ENCODE data around the gene AUTS2. TPM values are rescaled to one million over a fixed set of nuclear protein-coding genes. Genes with fewer than 3 reads are reported as not detected.
A peak's percentile ranks its signal among the peaks of the same experiment; 100 is the strongest.

The AUTS2 gene
- 10 to 100 TPM; 31.2 to 67.6 (median 36.5) TPM for total RNA-seq
- long read RNA-seq, donor 1, partial matches to known transcripts = 2 of 17 reads
- long read RNA-seq, donor 1, other reads (novel, unspliced or antisense) = 14 of 17 reads
- long read RNA-seq, donor 2, partial matches to known transcripts = 0 of 3 reads
- long read RNA-seq, donor 2, other reads (novel, unspliced or antisense) = 3 of 3 reads

DNA sequence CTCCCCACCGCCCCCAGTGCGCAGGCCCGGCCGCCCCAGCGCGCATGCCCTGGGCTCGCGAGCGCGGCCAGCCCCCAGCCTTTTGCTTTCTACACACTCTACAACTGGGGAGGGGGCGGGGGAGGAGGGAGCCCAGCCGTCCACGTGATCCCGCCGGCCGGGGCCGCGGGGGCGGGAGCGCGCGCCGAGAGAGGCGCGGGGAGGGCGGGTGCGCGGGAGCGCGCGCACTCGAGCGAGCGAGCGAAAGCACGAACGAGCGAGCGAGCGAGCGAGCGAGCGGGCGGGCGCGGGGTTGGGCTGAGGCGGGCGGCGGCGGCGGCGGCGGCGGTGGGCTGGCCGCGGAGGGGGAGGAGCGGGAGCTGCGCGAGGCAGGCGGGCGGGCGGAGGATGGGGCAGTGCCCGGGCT is at the start of gene AUTS2:
Gene AUTS2 (plus strand): TSS at position 395 of the 406 bp plus-strand sequence. CDS start 1,179 bp downstream, outside the sequence.
- no peaks in the 10 kb centered on the region for H3K9me3 ChIP-seq
- intact Hi-C loops (cut with DNase I, micrococcal nuclease) = no loop called here
- DNase-seq = peak; percentile 61 to 75 (median 72)
- ATAC-seq = peak; percentile 77
- TF ChIP-seq, protein P1, sequence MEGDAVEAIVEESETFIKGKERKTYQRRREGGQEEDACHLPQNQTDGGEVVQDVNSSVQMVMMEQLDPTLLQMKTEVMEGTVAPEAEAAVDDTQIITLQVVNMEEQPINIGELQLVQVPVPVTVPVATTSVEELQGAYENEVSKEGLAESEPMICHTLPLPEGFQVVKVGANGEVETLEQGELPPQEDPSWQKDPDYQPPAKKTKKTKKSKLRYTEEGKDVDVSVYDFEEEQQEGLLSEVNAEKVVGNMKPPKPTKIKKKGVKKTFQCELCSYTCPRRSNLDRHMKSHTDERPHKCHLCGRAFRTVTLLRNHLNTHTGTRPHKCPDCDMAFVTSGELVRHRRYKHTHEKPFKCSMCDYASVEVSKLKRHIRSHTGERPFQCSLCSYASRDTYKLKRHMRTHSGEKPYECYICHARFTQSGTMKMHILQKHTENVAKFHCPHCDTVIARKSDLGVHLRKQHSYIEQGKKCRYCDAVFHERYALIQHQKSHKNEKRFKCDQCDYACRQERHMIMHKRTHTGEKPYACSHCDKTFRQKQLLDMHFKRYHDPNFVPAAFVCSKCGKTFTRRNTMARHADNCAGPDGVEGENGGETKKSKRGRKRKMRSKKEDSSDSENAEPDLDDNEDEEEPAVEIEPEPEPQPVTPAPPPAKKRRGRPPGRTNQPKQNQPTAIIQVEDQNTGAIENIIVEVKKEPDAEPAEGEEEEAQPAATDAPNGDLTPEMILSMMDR (IDR thresholded peaks at IDR 0.05) = no peak
- peak within 1 kb of the TSS; percentile 7 for H3K4me3 ChIP-seq
- peaks cover 20% of the 10 kb centered on the region for H3K4me1 ChIP-seq (ENCODE audit: low read depth)
- H3K36me3 ChIP-seq (ENCODE audit: low read depth) = no peaks in the 10 kb centered on the region

DNA sequence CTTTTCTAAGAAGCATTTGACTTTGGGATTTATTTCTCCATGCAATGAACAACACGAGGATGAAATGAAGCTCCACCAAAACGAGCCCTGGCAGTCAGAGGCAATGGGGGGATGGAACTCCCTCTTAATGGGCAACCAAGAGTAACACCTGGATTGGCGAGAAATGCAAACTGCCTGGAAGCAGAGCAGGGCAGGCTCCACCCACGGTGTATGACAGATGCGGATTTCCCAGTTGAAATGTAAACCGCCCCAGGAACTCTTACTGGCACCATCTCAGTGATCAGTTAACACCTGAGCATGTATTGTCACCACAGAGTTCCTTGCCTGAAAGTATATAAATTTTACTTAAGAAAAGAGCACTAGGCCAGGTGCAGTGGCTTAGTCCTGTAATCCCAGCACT is 47.3 kb upstream of the AUTS2 start:
- Histone ChIP-seq H3K4me1 (ENCODE audit: low read depth) (no peaks in the 10 kb centered on the region), H3K9me3 (no peaks in the 10 kb centered on the region), H3K4me3 (no peak overlapping the region), H3K36me3 (ENCODE audit: low read depth) (no peaks in the 10 kb centered on the region)
- TF ChIP-seq, protein P1 (IDR thresholded peaks at IDR 0.05) = no peak
- ATAC-seq (no peak), DNase-seq (no peak)
- intact Hi-C loops (cut with DNase I, micrococcal nuclease) = no loop called here

- ATAC-seq (no peak), DNase-seq (no peak)
- H3K9me3 ChIP-seq = no peaks in the 10 kb centered on the region
- H3K4me3 ChIP-seq = no peak overlapping the region
- H3K4me1 ChIP-seq (ENCODE audit: low read depth) = no peaks in the 10 kb centered on the region
- intact Hi-C loops (cut with DNase I, micrococcal nuclease) = no loop called here
- TF ChIP-seq, protein P1 (IDR thresholded peaks at IDR 0.05) = no peak
- no peaks in the 10 kb centered on the region for H3K36me3 ChIP-seq (ENCODE audit: low read depth)
These were observed 45.1 kb upstream of the AUTS2 start for GRCh38 chr7:69553190-69553589.

DNA sequence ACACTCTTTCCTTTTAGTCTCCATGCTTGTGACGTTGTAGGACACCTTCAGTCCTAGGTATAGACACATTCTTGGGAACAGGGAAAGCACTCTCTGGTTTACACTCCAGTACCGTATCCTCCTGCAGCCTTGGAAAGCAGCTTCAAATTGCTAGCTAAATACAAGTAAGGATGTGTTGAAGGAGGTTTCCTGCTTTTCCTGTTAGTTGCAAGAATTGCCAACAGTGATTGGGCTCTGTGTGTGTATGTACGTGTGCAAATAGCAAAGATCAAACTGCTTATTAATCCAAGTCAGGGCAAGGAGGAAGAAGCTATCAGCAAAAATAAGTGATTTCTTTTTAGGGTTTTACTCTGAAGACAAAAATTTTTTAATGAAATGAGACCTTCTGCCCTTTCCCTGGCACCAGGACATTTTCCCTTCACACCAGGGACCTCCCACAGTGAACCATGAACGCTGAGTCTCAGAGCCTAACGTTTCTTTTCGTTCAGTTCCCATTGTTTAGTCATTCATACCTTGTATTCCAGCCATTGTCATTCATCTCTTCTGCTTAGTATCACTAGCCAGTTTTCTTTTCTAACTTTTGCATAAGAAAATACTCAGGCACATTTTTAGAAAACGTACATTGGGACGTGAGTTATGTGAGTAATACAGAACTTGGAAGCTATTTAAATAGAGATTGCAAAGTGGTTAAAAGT is 36.9 kb upstream of the AUTS2 start:
- intact Hi-C loops (cut with DNase I, micrococcal nuclease) = no loop called here

GRCh38 chr7:69564454-69565417 is 33.5 kb upstream of the AUTS2 start:
- Histone ChIP-seq H3K9me3 (no peaks in the 10 kb centered on the region), H3K4me3 (no peak overlapping the region), H3K36me3 (ENCODE audit: low read depth) (no peaks in the 10 kb centered on the region), H3K4me1 (ENCODE audit: low read depth) (no peaks in the 10 kb centered on the region)
- TF ChIP-seq, protein P1 (IDR thresholded peaks at IDR 0.05) = no peak
- no peak for ATAC-seq
- peak in 1 of 3 donors; percentile 3 for DNase-seq
- intact Hi-C loops (cut with DNase I, micrococcal nuclease) = no loop called here

More for the DNA sequence above, 36.9 kb upstream of the AUTS2 start:
- DNase-seq (no peak), ATAC-seq (no peak)
- H3K36me3 ChIP-seq (ENCODE audit: low read depth) = no peaks in the 10 kb centered on the region
- TF ChIP-seq, protein P1 (IDR thresholded peaks at IDR 0.05) = no peak
- H3K4me1 ChIP-seq (ENCODE audit: low read depth) = no peaks in the 10 kb centered on the region
- no peak overlapping the region for H3K4me3 ChIP-seq
- H3K9me3 ChIP-seq = no peaks in the 10 kb centered on the region
